ENCODE data around the gene HOXA4.

Gene HOXA4

GRCh38 chr7:27169658-27170425 is 39.3 kb upstream of the HOXA4 start:
- DNase-seq = peak; percentile 70

- DNase-seq = peak; percentile 96
Measured at GRCh38 chr7:27168265-27168947, 37.8 kb upstream of the HOXA4 start.

- no peak for DNase-seq
Measured at GRCh38 chr7:27167916-27168264, 37.3 kb upstream of the HOXA4 start.

GRCh38 chr7:27166531-27167505 is 36.3 kb upstream of the HOXA4 start:
- DNase-seq = peak; percentile 75

GRCh38 chr7:27165996-27166530 is 35.5 kb upstream of the HOXA4 start:
- DNase-seq = no peak

DNA sequence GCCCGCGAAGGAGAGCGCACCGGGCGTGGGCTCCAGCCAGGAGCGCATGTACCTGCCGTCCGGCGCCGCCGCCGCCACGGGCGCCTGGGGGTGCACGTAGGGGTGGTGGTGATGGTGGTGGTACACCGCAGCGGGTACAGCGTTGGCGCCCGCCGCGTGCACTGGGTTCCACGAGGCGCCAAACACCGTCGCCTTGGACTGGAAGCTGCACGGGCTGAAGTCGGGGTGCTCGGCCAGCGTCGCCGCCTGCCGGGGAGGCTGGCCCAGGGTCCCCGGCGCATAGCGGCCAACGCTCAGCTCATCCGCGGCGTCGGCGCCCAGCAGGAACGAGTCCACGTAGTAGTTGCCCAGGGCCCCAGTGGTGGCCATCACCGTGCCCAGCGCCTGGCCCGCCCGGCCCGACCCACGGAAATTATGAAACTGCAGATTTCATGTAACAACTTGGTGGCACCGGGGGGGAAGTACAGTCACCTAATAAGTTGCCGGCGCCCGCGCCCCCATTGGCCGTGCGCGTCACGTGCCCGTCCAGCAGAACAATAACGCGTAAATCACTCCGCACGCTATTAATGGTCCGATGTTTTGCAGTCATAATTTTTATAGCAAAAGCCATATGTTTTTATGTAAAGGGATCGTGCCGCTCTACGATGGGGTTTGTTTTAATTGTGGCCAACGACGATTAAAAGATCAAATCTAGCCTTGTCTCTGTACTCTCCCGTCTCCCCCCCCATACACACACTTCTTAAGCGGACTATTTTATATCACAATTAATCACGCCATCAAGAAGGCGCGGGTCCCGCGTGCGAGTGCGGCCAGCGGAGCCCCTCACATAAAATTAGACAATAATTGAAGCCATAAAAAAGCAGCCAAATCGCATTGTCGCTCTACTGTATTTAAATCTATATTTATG is 34.8 kb upstream of the HOXA4 start, which contains the start of gene HOXA9:
Gene HOXA9, minus strand, starts transcription at position 449 of the 907 bp plus-strand sequence. Its CDS starts 80 bp downstream, at position 369.
- peak; percentile 97 for DNase-seq

GRCh38 chr7:27164367-27165088 is 34.0 kb upstream of the HOXA4 start:
- peak; percentile 84 for DNase-seq

DNA sequence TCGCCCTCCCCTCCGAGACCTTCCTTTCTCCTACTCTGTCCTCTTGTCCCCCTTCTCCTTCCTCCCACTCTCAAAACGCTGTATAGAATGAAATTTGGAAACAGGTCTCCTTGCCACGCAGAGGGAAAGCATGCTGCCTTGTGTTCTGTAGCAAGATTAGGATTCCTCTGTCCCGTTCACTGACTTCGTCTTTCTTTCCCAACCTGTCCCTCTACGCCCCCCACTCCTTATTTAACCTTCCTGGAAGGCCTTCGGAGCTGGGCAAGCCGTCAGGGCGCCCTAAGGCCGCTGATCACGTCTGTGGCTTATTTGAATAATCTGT is 33.4 kb upstream of the HOXA4 start:
- DNase-seq = no peak

- peak; percentile 58 for DNase-seq
Measured at GRCh38 chr7:27163288-27164044, 32.9 kb upstream of the HOXA4 start.

- DNase-seq = no peak
Measured at GRCh38 chr7:27162561-27163287, 32.2 kb upstream of the HOXA4 start.

DNA sequence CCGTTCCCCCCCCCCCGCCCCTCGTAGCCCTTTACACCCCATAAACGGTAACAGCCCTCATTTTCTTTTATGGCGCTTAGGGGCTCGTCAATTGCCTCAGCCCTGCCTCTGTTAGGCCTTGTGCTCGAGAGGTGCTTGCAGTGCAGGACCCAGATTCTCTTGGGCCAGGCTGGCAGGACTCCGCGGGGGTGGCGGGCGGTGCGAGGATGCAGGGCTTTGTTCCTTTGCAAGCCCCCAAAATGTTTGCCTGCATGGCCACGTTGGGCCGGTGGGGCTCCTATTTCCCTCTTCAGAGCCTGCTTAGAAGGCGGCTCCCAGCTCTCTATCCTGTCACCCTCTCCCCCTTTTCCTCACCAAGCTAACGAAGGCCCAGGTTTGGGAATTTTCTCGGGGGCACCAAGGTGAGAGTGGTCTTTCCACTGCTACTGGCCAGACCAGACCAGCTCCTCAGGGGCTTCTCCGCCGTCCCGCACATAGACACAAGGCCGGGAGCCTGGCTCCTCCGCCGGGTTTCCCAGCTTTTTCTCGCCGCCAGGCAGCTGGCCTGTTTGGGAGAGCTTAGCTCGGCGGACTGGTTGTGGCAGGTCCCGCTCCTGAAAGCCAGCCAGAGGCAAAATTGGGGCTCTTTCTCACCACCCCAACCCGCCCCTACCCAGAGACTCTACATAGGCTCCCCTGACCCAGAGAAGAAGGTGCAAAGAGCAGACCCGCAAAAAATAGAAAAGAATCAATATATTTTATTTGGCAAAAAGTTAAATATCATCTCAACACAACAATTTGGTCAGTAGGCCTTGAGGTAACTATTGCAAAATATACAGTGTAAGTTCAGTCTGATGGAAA is 31.4 kb upstream of the HOXA4 start:
- DNase-seq = no peak

GRCh38 chr7:27161214-27161720 is 30.7 kb upstream of the HOXA4 start:
- peak; percentile 90 for DNase-seq

- DNase-seq = peak; percentile 94
Measured at GRCh38 chr7:27160546-27161213, 30.1 kb upstream of the HOXA4 start.

- no peak for DNase-seq
Measured at GRCh38 chr7:27160145-27160545, 29.6 kb upstream of the HOXA4 start.

DNA sequence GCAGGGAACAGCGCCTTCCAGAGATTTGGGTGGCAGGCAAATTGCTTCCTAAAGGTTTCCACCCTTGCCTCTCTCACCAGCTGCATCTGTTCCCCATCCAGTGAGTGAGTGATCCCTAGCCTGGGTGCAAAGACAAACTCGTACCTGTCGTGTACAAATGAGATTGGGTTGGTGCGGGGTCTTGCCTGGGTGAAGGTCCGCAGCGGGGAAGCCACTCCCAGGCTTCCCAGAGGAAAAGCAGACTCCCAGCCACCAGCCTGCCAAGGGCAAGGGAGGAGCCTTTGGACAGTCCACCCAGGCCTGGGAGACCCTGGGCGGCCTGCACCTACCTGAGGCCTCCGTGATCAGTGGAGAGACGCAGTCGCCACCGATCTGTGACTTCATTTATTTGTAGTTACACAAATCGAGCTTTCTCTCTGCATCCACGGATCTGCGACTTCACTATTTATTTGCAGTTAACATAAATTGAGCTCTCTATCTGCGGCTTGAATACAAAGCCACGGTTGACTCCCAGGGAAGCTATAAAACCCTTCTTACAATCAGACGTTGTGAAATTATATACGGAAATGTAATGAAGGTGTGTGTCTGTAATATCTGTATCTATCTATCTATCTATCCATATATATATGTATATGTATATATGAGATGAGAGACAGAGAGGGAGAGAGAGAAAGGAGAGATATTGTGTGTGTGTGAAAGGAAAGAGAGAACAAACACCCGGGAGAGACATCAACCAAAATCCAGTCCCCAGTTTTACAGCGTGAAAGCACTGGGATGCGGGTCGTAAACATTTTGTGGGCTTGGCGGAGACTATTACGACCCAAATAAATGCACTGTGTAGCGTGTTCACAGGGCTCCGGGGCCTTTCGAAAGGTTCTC is 28.9 kb upstream of the HOXA4 start:
- no peak for DNase-seq

DNA sequence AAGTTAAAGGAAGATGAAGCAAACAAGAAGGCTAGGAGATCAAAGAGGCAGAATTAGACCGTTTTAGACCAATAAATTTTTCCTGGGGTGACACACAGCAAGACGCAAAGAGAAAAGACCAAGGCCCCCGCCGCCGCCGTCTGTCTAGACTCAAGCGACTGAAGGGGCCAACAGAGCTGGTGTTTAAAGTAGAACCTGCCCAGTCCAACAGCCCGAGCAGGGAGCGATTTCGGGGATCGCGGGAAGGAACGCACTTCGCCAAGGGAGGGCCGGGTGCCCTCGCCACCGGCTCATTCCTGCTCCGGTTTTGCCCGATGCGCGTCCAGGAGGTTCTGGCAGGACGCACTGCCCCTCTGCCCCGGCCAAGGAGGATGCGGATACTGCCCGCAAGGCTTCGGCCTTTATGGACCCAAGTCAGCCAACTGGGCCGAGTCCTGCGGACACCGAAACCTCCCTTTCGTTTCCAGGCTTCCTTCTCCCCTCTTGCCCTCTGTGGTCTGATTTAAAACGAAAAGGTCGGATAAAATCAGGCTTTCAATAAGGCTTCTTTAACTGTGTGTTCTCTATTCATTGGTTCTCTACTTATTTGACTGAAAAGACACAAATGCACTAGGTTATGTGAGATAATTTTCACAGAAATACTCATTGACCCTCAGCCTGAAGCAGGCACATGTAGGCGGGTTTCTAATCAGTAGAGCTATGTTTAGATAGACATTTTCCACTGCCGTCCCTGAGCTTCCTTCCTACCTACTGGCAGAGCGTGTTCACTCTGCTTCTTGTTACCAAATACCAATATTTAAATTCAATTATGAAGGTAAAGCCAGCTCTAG is 28.1 kb upstream of the HOXA4 start:
- DNase-seq = peak; percentile 57
